GM23338 (cell line): ENCODE measurements around the gene BAHCC1. TPM values are rescaled to one million over a fixed set of nuclear protein-coding genes. Genes with fewer than 3 reads are reported as not detected.

Source experiments
- ATAC-seq: fragments of 200-7000 bp; cut with Tn5 transposase; 3 replicates; pipeline ENCODE4 v1.9.1; 2020
- DNase-seq: peaks from one replicate; pipeline ENCODE4 v3.0.0-alpha.2; 2015; ENCODE audit warnings: low spot score
- H2AFZ ChIP-seq: fragments of 200-600 bp; sonication (generic); 2 replicates; pipeline ENCODE4 v1.8.0; 2016; ENCODE audit warnings: antibody characterized with exemption, mild to moderate bottlenecking, moderate library complexity
- H3F3A ChIP-seq: fragments of 200-600 bp; sonication (generic); replicated peaks from 2 replicates; pipeline ENCODE4 v1.8.0; 2017; ENCODE audit warnings: antibody characterized with exemption, mixed run types, low read depth
- H3K27ac ChIP-seq: fragments of 200-600 bp; sonication (generic); 2 replicates; pipeline ENCODE4 v1.6.1; 2016; ENCODE audit warnings: low read depth
- H3K27me3 ChIP-seq: fragments of 200-600 bp; sonication (generic); 2 replicates; pipeline ENCODE4 v1.8.0; 2016; ENCODE audit warnings: mild to moderate bottlenecking, mixed run types, moderate library complexity; ENCODE audit not compliant: insufficient read depth
- H3K36me3 ChIP-seq: fragments of 200-600 bp; sonication (generic); 2 replicates; pipeline ENCODE4 v1.8.0; 2016; ENCODE audit warnings: mild to moderate bottlenecking; ENCODE audit not compliant: insufficient read depth
- H3K4me1 ChIP-seq: fragments of 200-600 bp; sonication (generic); 2 replicates; pipeline ENCODE4 v1.8.0; 2016; ENCODE audit warnings: mild to moderate bottlenecking, moderate library complexity; ENCODE audit not compliant: insufficient read depth
- H3K4me2 ChIP-seq: fragments of 200-600 bp; sonication (generic); 2 replicates; pipeline ENCODE4 v1.7.1; 2017; ENCODE audit warnings: mixed run types
- H3K4me3 ChIP-seq: fragments of 200-600 bp; sonication (generic); 2 replicates; pipeline ENCODE4 v1.6.1; 2016; ENCODE audit warnings: mixed run types
- H3K79me2 ChIP-seq: fragments of 200-600 bp; sonication (generic); replicated peaks from 2 replicates; pipeline ENCODE4 v1.8.0; 2017; ENCODE audit warnings: mild to moderate bottlenecking; ENCODE audit not compliant: insufficient read depth
- H3K9me2 ChIP-seq: fragments of 200-600 bp; sonication (generic); 2 replicates; pipeline ENCODE4 v1.8.0; 2017; ENCODE audit not compliant: insufficient read depth
- H4K20me1 ChIP-seq: fragments of 200-600 bp; sonication (generic); replicated peaks from 2 replicates; pipeline ENCODE4 v1.8.0; 2017; ENCODE audit warnings: mild to moderate bottlenecking; ENCODE audit not compliant: insufficient read depth
- H3K27ac Mint-ChIP-seq: 2 replicates; pipeline ENCODE4 v1.8.0; 2020; ENCODE audit warnings: inconsistent platforms, mild to moderate bottlenecking, moderate library complexity, mixed read lengths
- H3K27me3 Mint-ChIP-seq: 3 replicates; pipeline ENCODE4 v1.8.0; 2022; ENCODE audit warnings: low read depth, mild to moderate bottlenecking, moderate library complexity, mixed read lengths, inconsistent platforms; ENCODE audit not compliant: insufficient read depth, poor library complexity
- H3K36me3 Mint-ChIP-seq: 3 replicates; pipeline ENCODE4 v1.8.0; 2021; ENCODE audit warnings: low read depth, mild to moderate bottlenecking, inconsistent platforms, moderate library complexity, mixed read lengths
- H3K4me1 Mint-ChIP-seq: 3 replicates; pipeline ENCODE4 v1.8.0; 2020; ENCODE audit warnings: mild to moderate bottlenecking, inconsistent platforms, mixed read lengths
- H3K4me3 Mint-ChIP-seq: 3 replicates; pipeline ENCODE4 v1.8.0; 2021; ENCODE audit warnings: moderate library complexity, mild to moderate bottlenecking, inconsistent platforms, mixed read lengths
- H3K9me3 Mint-ChIP-seq: 3 replicates; pipeline ENCODE4 v1.8.0; 2020; ENCODE audit warnings: moderate library complexity, mild to moderate bottlenecking, inconsistent platforms, mixed read lengths
- CREB1 ChIP-seq: fragments of 250-450 bp; sonication (Bioruptor Pico); IDR thresholded peaks from 2 replicates; pipeline ENCODE4 v1.5.0; 2020; ENCODE audit warnings: low read depth, mild to moderate bottlenecking, moderate library complexity
- CTCF ChIP-seq, 2 experiments: fragments of 200-600 bp in 1 of 2; sonication (generic) in 1 of 2; conservative IDR thresholded peaks; 2 replicates each; pipeline versions ENCODE4 v1.5.1 to v1.6.1; 2016 to 2017; ENCODE audit warnings: antibody characterized with exemption in 2 of 2, low read depth in 2 of 2, mild to moderate bottlenecking in 2 of 2, moderate library complexity in 1 of 2
- JUNB ChIP-seq: IDR thresholded peaks from one replicate; pipeline ENCODE4 v1.6.1; 2016; ENCODE audit warnings: antibody characterized with exemption; ENCODE audit not compliant: unreplicated experiment
- POLR2AphosphoS5 ChIP-seq: IDR thresholded peaks from 2 replicates; pipeline ENCODE4 v1.6.1; 2016; ENCODE audit warnings: antibody characterized with exemption, low read depth
- STAT1 ChIP-seq: IDR thresholded peaks from one replicate; pipeline ENCODE4 v1.6.1; 2016; ENCODE audit warnings: antibody characterized with exemption; ENCODE audit not compliant: unreplicated experiment
- ZNF114 ChIP-seq: fragments of 250-450 bp; sonication (Bioruptor Pico); IDR thresholded peaks from 2 replicates; pipeline ENCODE4 v1.5.0; 2020; ENCODE audit warnings: mild to moderate bottlenecking, moderate library complexity
- ZNF462 ChIP-seq: fragments of 250-450 bp; sonication (Bioruptor Pico); IDR thresholded peaks from 2 replicates; pipeline ENCODE4 v1.5.0; 2020; ENCODE audit warnings: mild to moderate bottlenecking, moderate library complexity
- polyA plus RNA-seq: library from polyadenylated mRNA; unstranded; fragments of >200 nt; fragmentation: Nextera tagmentation; extraction: Ambion mirVana; gene quantifications from 2 replicates; pipeline ENCODE4 v1.2.1, GENCODE V29; 2016
- total RNA-seq: library from RNA; depleted of rRNA; stranded (reverse); fragments of >200 nt; shearing (Covaris generic); gene quantifications from 2 replicates; pipeline ENCODE4 v1.2.3, GENCODE V29; 2014

The BAHCC1 gene
- total and polyA plus RNA-seq, 2 experiments from 2014 or later, result 0.24 to 1.1 TPM

- no peaks in the 10 kb centered on the region for H3F3A ChIP-seq
- H3K79me2 ChIP-seq, result no peaks in the 10 kb centered on the region
- TF ChIP-seq CTCF (conservative IDR thresholded peaks at IDR 0.05; ENCODE audit: low read depth in 2 of 2) (no peak), ZNF462 (CRISPR knock-in tag) (no peak), ZNF114 (CRISPR knock-in tag) (no peak), STAT1 (no peak), JUNB (no peak), CREB1 (no peak), POLR2AphosphoS5 (no peak)
- peak overlapping the region; percentile 53 for H3K4me3 ChIP-seq
- H3K4me1 ChIP-seq, result no peaks in the 10 kb centered on the region; the same call in 1 of the 2 replicates
- H3K27ac ChIP-seq, result no peak overlapping the region
- H2AFZ ChIP-seq, result peak overlapping the region; percentile 83; the same call in 1 of the 2 replicates
- Mint-ChIP-seq H3K27ac (no peak overlapping the region), H3K4me1 (peaks cover 2% of the 10 kb centered on the region; the same call in 1 of the 3 replicates), H3K4me3 (peak overlapping the region; percentile 66), H3K36me3 (no peaks in the 10 kb centered on the region; the same call in 2 of the 3 replicates), H3K27me3 (peaks cover 42% of the 10 kb centered on the region), H3K9me3 (peaks cover 3% of the 10 kb centered on the region; the same call in 1 of the 3 replicates)
- H3K27me3 ChIP-seq, result peaks cover 49% of the 10 kb centered on the region
- H3K4me2 ChIP-seq, result peak overlapping the region; percentile 78
- no peaks in the 10 kb centered on the region for H3K36me3 ChIP-seq
- H3K9me2 ChIP-seq, result no peaks in the 10 kb centered on the region
- ATAC-seq (peak; percentile 36), DNase-seq (peak; percentile 77)
- no peaks in the 10 kb centered on the region for H4K20me1 ChIP-seq
These were observed 86.0 kb downstream of the BAHCC1 start for GRCh38 chr17:81481073-81481799.
